GM23338 (cell line): ENCODE results near the gene DDN. TPM values are rescaled to one million over a fixed set of nuclear protein-coding genes. Genes with fewer than 3 reads are reported as not detected.

Experiments
- ATAC-seq: fragments of 200-7000 bp; cut with Tn5 transposase; 3 replicates; pipeline ENCODE4 v1.9.1; 2020
- DNase-seq: peaks from one replicate; pipeline ENCODE4 v3.0.0-alpha.2; 2015; ENCODE audit warnings: low spot score
- H2AFZ ChIP-seq: fragments of 200-600 bp; sonication (generic); 2 replicates; pipeline ENCODE4 v1.8.0; 2016; ENCODE audit warnings: antibody characterized with exemption, mild to moderate bottlenecking, moderate library complexity
- H3F3A ChIP-seq: fragments of 200-600 bp; sonication (generic); replicated peaks from 2 replicates; pipeline ENCODE4 v1.8.0; 2017; ENCODE audit warnings: antibody characterized with exemption, mixed run types, low read depth
- H3K27ac ChIP-seq: fragments of 200-600 bp; sonication (generic); 2 replicates; pipeline ENCODE4 v1.6.1; 2016; ENCODE audit warnings: low read depth
- H3K27me3 ChIP-seq: fragments of 200-600 bp; sonication (generic); 2 replicates; pipeline ENCODE4 v1.8.0; 2016; ENCODE audit warnings: mild to moderate bottlenecking, mixed run types, moderate library complexity; ENCODE audit not compliant: insufficient read depth
- H3K36me3 ChIP-seq: fragments of 200-600 bp; sonication (generic); 2 replicates; pipeline ENCODE4 v1.8.0; 2016; ENCODE audit warnings: mild to moderate bottlenecking; ENCODE audit not compliant: insufficient read depth
- H3K4me1 ChIP-seq: fragments of 200-600 bp; sonication (generic); 2 replicates; pipeline ENCODE4 v1.8.0; 2016; ENCODE audit warnings: mild to moderate bottlenecking, moderate library complexity; ENCODE audit not compliant: insufficient read depth
- H3K4me2 ChIP-seq: fragments of 200-600 bp; sonication (generic); 2 replicates; pipeline ENCODE4 v1.7.1; 2017; ENCODE audit warnings: mixed run types
- H3K4me3 ChIP-seq: fragments of 200-600 bp; sonication (generic); 2 replicates; pipeline ENCODE4 v1.6.1; 2016; ENCODE audit warnings: mixed run types
- H3K79me2 ChIP-seq: fragments of 200-600 bp; sonication (generic); replicated peaks from 2 replicates; pipeline ENCODE4 v1.8.0; 2017; ENCODE audit warnings: mild to moderate bottlenecking; ENCODE audit not compliant: insufficient read depth
- H3K9me2 ChIP-seq: fragments of 200-600 bp; sonication (generic); 2 replicates; pipeline ENCODE4 v1.8.0; 2017; ENCODE audit not compliant: insufficient read depth
- H4K20me1 ChIP-seq: fragments of 200-600 bp; sonication (generic); replicated peaks from 2 replicates; pipeline ENCODE4 v1.8.0; 2017; ENCODE audit warnings: mild to moderate bottlenecking; ENCODE audit not compliant: insufficient read depth
- H3K27ac Mint-ChIP-seq: 2 replicates; pipeline ENCODE4 v1.8.0; 2020; ENCODE audit warnings: inconsistent platforms, mild to moderate bottlenecking, moderate library complexity, mixed read lengths
- H3K27me3 Mint-ChIP-seq: 3 replicates; pipeline ENCODE4 v1.8.0; 2022; ENCODE audit warnings: low read depth, mild to moderate bottlenecking, moderate library complexity, mixed read lengths, inconsistent platforms; ENCODE audit not compliant: insufficient read depth, poor library complexity
- H3K36me3 Mint-ChIP-seq: 3 replicates; pipeline ENCODE4 v1.8.0; 2021; ENCODE audit warnings: low read depth, mild to moderate bottlenecking, inconsistent platforms, moderate library complexity, mixed read lengths
- H3K4me1 Mint-ChIP-seq: 3 replicates; pipeline ENCODE4 v1.8.0; 2020; ENCODE audit warnings: mild to moderate bottlenecking, inconsistent platforms, mixed read lengths
- H3K4me3 Mint-ChIP-seq: 3 replicates; pipeline ENCODE4 v1.8.0; 2021; ENCODE audit warnings: moderate library complexity, mild to moderate bottlenecking, inconsistent platforms, mixed read lengths
- H3K9me3 Mint-ChIP-seq: 3 replicates; pipeline ENCODE4 v1.8.0; 2020; ENCODE audit warnings: moderate library complexity, mild to moderate bottlenecking, inconsistent platforms, mixed read lengths
- CREB1 ChIP-seq: fragments of 250-450 bp; sonication (Bioruptor Pico); IDR thresholded peaks from 2 replicates; pipeline ENCODE4 v1.5.0; 2020; ENCODE audit warnings: low read depth, mild to moderate bottlenecking, moderate library complexity
- CTCF ChIP-seq, 2 experiments: fragments of 200-600 bp in 1 of 2; sonication (generic) in 1 of 2; conservative IDR thresholded peaks; 2 replicates each; pipeline versions ENCODE4 v1.5.1 to v1.6.1; 2016 to 2017; ENCODE audit warnings: antibody characterized with exemption in 2 of 2, low read depth in 2 of 2, mild to moderate bottlenecking in 2 of 2, moderate library complexity in 1 of 2
- EZH2 ChIP-seq: fragments of 200-600 bp; sonication (generic); IDR thresholded peaks from one replicate; pipeline ENCODE4 v1.8.0; 2017; ENCODE audit warnings: antibody characterized with exemption, mild to moderate bottlenecking, low read depth; ENCODE audit not compliant: unreplicated experiment
- EZH2phosphoT487 ChIP-seq: fragments of 200-600 bp; sonication (generic); IDR thresholded peaks from one replicate; pipeline ENCODE4 v1.8.1; 2018; ENCODE audit warnings: antibody characterized with exemption; ENCODE audit not compliant: unreplicated experiment
- JUNB ChIP-seq: IDR thresholded peaks from one replicate; pipeline ENCODE4 v1.6.1; 2016; ENCODE audit warnings: antibody characterized with exemption; ENCODE audit not compliant: unreplicated experiment
- NANOG ChIP-seq: IDR thresholded peaks from 2 replicates; pipeline ENCODE4 v1.6.1; 2016; ENCODE audit warnings: antibody characterized with exemption, borderline replicate concordance
- POLR2AphosphoS5 ChIP-seq: IDR thresholded peaks from 2 replicates; pipeline ENCODE4 v1.6.1; 2016; ENCODE audit warnings: antibody characterized with exemption, low read depth
- STAT1 ChIP-seq: IDR thresholded peaks from one replicate; pipeline ENCODE4 v1.6.1; 2016; ENCODE audit warnings: antibody characterized with exemption; ENCODE audit not compliant: unreplicated experiment
- ZNF114 ChIP-seq: fragments of 250-450 bp; sonication (Bioruptor Pico); IDR thresholded peaks from 2 replicates; pipeline ENCODE4 v1.5.0; 2020; ENCODE audit warnings: mild to moderate bottlenecking, moderate library complexity
- ZNF331 ChIP-seq: fragments of 250-450 bp; sonication (Bioruptor Pico); IDR thresholded peaks from 2 replicates; pipeline ENCODE4 v1.5.0; 2020; ENCODE audit warnings: low read depth, mild to moderate bottlenecking, moderate library complexity
- ZNF462 ChIP-seq: fragments of 250-450 bp; sonication (Bioruptor Pico); IDR thresholded peaks from 2 replicates; pipeline ENCODE4 v1.5.0; 2020; ENCODE audit warnings: mild to moderate bottlenecking, moderate library complexity
- polyA plus RNA-seq: library from polyadenylated mRNA; unstranded; fragments of >200 nt; fragmentation: Nextera tagmentation; extraction: Ambion mirVana; gene quantifications from 2 replicates; pipeline ENCODE4 v1.2.1, GENCODE V29; 2016
- total RNA-seq: library from RNA; depleted of rRNA; stranded (reverse); fragments of >200 nt; shearing (Covaris generic); gene quantifications from 2 replicates; pipeline ENCODE4 v1.2.3, GENCODE V29; 2014
- TF ChIP-seq, protein P1 (sequence below): IDR thresholded peaks from one replicate; pipeline ENCODE4 v1.6.1; 2018; ENCODE audit warnings: antibody characterized with exemption; ENCODE audit not compliant: unreplicated experiment
- TF ChIP-seq, protein P2 (sequence below): IDR thresholded peaks from 2 replicates; pipeline ENCODE4 v1.6.1; 2016; ENCODE audit warnings: antibody characterized with exemption

DDN gene
- total and polyA plus RNA-seq, 2 experiments from 2014 or later: 0.10 TPM; not detected in 1

GRCh38 chr12:49027846-49028555 is 28.8 kb upstream of the DDN start:
- H3K36me3 ChIP-seq: peaks cover 43% of the 10 kb centered on the region
- H3K36me3 Mint-ChIP-seq: peaks cover 79% of the 10 kb centered on the region
- TF ChIP-seq JUNB (no peak), STAT1 (no peak), POLR2AphosphoS5 (no peak), ZNF331 (CRISPR knock-in tag) (no peak), NANOG (no peak), EZH2phosphoT487 (no peak), CTCF (conservative IDR thresholded peaks at IDR 0.05; ENCODE audit: low read depth in 2 of 2) (no peak), EZH2 (no peak), CREB1 (no peak), ZNF114 (CRISPR knock-in tag) (no peak), ZNF462 (CRISPR knock-in tag) (no peak)
- TF ChIP-seq, protein P1, sequence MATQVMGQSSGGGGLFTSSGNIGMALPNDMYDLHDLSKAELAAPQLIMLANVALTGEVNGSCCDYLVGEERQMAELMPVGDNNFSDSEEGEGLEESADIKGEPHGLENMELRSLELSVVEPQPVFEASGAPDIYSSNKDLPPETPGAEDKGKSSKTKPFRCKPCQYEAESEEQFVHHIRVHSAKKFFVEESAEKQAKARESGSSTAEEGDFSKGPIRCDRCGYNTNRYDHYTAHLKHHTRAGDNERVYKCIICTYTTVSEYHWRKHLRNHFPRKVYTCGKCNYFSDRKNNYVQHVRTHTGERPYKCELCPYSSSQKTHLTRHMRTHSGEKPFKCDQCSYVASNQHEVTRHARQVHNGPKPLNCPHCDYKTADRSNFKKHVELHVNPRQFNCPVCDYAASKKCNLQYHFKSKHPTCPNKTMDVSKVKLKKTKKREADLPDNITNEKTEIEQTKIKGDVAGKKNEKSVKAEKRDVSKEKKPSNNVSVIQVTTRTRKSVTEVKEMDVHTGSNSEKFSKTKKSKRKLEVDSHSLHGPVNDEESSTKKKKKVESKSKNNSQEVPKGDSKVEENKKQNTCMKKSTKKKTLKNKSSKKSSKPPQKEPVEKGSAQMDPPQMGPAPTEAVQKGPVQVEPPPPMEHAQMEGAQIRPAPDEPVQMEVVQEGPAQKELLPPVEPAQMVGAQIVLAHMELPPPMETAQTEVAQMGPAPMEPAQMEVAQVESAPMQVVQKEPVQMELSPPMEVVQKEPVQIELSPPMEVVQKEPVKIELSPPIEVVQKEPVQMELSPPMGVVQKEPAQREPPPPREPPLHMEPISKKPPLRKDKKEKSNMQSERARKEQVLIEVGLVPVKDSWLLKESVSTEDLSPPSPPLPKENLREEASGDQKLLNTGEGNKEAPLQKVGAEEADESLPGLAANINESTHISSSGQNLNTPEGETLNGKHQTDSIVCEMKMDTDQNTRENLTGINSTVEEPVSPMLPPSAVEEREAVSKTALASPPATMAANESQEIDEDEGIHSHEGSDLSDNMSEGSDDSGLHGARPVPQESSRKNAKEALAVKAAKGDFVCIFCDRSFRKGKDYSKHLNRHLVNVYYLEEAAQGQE: no peak
- TF ChIP-seq, protein P2, sequence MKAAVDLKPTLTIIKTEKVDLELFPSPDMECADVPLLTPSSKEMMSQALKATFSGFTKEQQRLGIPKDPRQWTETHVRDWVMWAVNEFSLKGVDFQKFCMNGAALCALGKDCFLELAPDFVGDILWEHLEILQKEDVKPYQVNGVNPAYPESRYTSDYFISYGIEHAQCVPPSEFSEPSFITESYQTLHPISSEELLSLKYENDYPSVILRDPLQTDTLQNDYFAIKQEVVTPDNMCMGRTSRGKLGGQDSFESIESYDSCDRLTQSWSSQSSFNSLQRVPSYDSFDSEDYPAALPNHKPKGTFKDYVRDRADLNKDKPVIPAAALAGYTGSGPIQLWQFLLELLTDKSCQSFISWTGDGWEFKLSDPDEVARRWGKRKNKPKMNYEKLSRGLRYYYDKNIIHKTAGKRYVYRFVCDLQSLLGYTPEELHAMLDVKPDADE: no peak

More at GRCh38 chr12:49027846-49028555, 28.8 kb upstream of the DDN start:
- Histone ChIP-seq H3F3A (no peaks in the 10 kb centered on the region), H3K4me1 (no peaks in the 10 kb centered on the region), H3K27me3 (no peaks in the 10 kb centered on the region), H3K4me2 (no peak overlapping the region), H3K27ac (no peak overlapping the region), H3K79me2 (no peaks in the 10 kb centered on the region), H4K20me1 (peaks cover 16% of the 10 kb centered on the region), H2AFZ (no peak overlapping the region), H3K4me3 (no peak overlapping the region), H3K9me2 (no peaks in the 10 kb centered on the region)
- no peak overlapping the region for H3K27ac Mint-ChIP-seq
- no peak overlapping the region for H3K4me3 Mint-ChIP-seq
- no peaks in the 10 kb centered on the region for H3K9me3 Mint-ChIP-seq
- DNase-seq (no peak), ATAC-seq (no peak)
- H3K4me1 Mint-ChIP-seq: no peaks in the 10 kb centered on the region
- H3K27me3 Mint-ChIP-seq: peaks cover 10% of the 10 kb centered on the region
